CD8-positive, alpha-beta memory T cell (primary cell): Measurements from ENCODE around the gene TNC. TPM values are rescaled to one million over a fixed set of nuclear protein-coding genes. Genes with fewer than 3 reads are reported as not detected.

Experiments used
- CTCF ChIA-PET: fragments of 350-600 bp; sonication (Branson Sonifier 250); formaldehyde crosslinking; loops from one replicate; lab custom pipeline; 2021; ENCODE audit warnings: antibody characterized with exemption; lab: Charles Lee
- POLR2A ChIA-PET: fragments of 350-600 bp; sonication (Branson Sonifier 250); formaldehyde crosslinking; loops from one replicate; lab custom pipeline; 2021; ENCODE audit warnings: antibody characterized with exemption; lab: Charles Lee
- DNase-seq, 5 donors: peaks; one replicate each; pipeline versions ENCODE4 v3.0.0 to v3.0.0-alpha.2; 2020 to 2022; ENCODE audit warnings: mixed read lengths in 1 of 5
- H3K27ac ChIP-seq: one replicate; pipeline ENCODE4 v1.7.0; 2013; ENCODE audit warnings: low read depth, mild to moderate bottlenecking, low read length, moderate library complexity
- H3K27me3 ChIP-seq: 2 replicates; pipeline ENCODE4 v1.7.0; 2013; ENCODE audit warnings: low read length, mild to moderate bottlenecking; ENCODE audit not compliant: insufficient read depth, poor library complexity, severe bottlenecking
- H3K36me3 ChIP-seq: 2 replicates; pipeline ENCODE4 v1.7.0; 2013; ENCODE audit warnings: mild to moderate bottlenecking, low read length, moderate library complexity; ENCODE audit not compliant: insufficient read depth
- H3K4me1 ChIP-seq: 2 replicates; pipeline ENCODE4 v1.7.0; 2013; ENCODE audit warnings: mild to moderate bottlenecking, low read length, moderate library complexity; ENCODE audit not compliant: insufficient read depth
- H3K4me3 ChIP-seq: 2 replicates; pipeline ENCODE4 v1.7.0; 2013; ENCODE audit warnings: mild to moderate bottlenecking, low read length
- H3K9me3 ChIP-seq: 2 replicates; pipeline ENCODE4 v1.7.0; 2013; ENCODE audit warnings: mild to moderate bottlenecking, low read length
- H3K27ac Mint-ChIP-seq, 8 donors: one replicate each; pipeline ENCODE4 v1.8.0; 2020 to 2021; ENCODE audit warnings: mixed read lengths in 8 of 8, mild to moderate bottlenecking in 6 of 8, inconsistent platforms in 3 of 8, moderate library complexity in 3 of 8
- H3K27me3 Mint-ChIP-seq, 2 donors: one replicate each; pipeline ENCODE4 v1.8.0; 2020 to 2021; ENCODE audit warnings: mixed read lengths in 2 of 2, mild to moderate bottlenecking in 1 of 2, moderate library complexity in 1 of 2
- H3K36me3 Mint-ChIP-seq, 3 donors: one replicate each; pipeline ENCODE4 v1.8.0; 2020 to 2021; ENCODE audit warnings: mixed read lengths in 3 of 3, inconsistent platforms in 1 of 3, mild to moderate bottlenecking in 1 of 3
- H3K4me1 Mint-ChIP-seq, 3 donors: one replicate each; pipeline ENCODE4 v1.8.0; 2020 to 2021; ENCODE audit warnings: mixed read lengths in 3 of 3, inconsistent platforms in 1 of 3, mild to moderate bottlenecking in 1 of 3
- H3K4me3 Mint-ChIP-seq, 7 donors: one replicate each; pipeline ENCODE4 v1.8.0; 2020 to 2021; ENCODE audit warnings: mixed read lengths in 7 of 7, mild to moderate bottlenecking in 6 of 7, moderate library complexity in 4 of 7, inconsistent platforms in 2 of 7
- H3K9me3 Mint-ChIP-seq, 5 donors: one replicate each; pipeline ENCODE4 v1.8.0; 2020 to 2022; ENCODE audit warnings: mixed read lengths in 5 of 5, mild to moderate bottlenecking in 3 of 5, moderate library complexity in 2 of 5, inconsistent platforms in 1 of 5
- polyA plus RNA-seq: library from polyadenylated mRNA; unstranded; fragments of 300-500 nt; fragmentation: Illumina TruSeq; gene quantifications from one replicate; pipeline ENCODE4 v1.2.3, GENCODE V29; 2021
- total RNA-seq, 2 experiments: library from RNA; stranded (reverse); gene quantifications; one replicate each; pipeline ENCODE4 v1.2.3, GENCODE V29; 2021

TNC gene
- total and polyA plus RNA-seq, 3 experiments from 2014 or later: 1.2 to 1.4 TPM; not detected in 1

GRCh38 chr9:114987116-114987515, 130.8 kb downstream of the TNC start:
- H3K4me1 Mint-ChIP-seq: peaks cover 20 to 31% (median 22%) of the 10 kb centered on the region in 3 donors
- Histone ChIP-seq H3K36me3 (no peaks in the 10 kb centered on the region), H3K4me3 (no peak overlapping the region), H3K9me3 (no peaks in the 10 kb centered on the region), H3K4me1 (peaks cover 23% of the 10 kb centered on the region), H3K27ac (no peak overlapping the region), H3K27me3 (no peaks in the 10 kb centered on the region)
- DNase-seq: no peak
- H3K36me3 Mint-ChIP-seq: no peaks in the 10 kb centered on the region
- no peaks in the 10 kb centered on the region for H3K9me3 Mint-ChIP-seq
- peak overlapping the region in 1 of 8 donors; percentile 26 for H3K27ac Mint-ChIP-seq
- H3K4me3 Mint-ChIP-seq: no peak overlapping the region
- H3K27me3 Mint-ChIP-seq: peaks cover 0 to 2% of the 10 kb centered on the region in 2 donors
- POLR2A ChIA-PET: interaction anchor here (0.5 kb wide), 1 partner anchor 301 kb away, joined by 9 read pairs; no protein-coding TSS in a partner anchor
- CTCF ChIA-PET: no interaction called here

GRCh38 chr9:114985959-114986501, 131.9 kb downstream of the TNC start:
- Histone ChIP-seq H3K9me3 (no peaks in the 10 kb centered on the region), H3K4me1 (peaks cover 23% of the 10 kb centered on the region), H3K4me3 (no peak overlapping the region), H3K27ac (no peak overlapping the region), H3K27me3 (no peaks in the 10 kb centered on the region), H3K36me3 (no peaks in the 10 kb centered on the region)
- Mint-ChIP-seq H3K9me3 (no peaks in the 10 kb centered on the region), H3K4me3 (no peak overlapping the region), H3K27me3 (peaks cover 0 to 2% of the 10 kb centered on the region in 2 donors), H3K4me1 (peaks cover 20 to 28% (median 22%) of the 10 kb centered on the region in 3 donors), H3K27ac (no peak overlapping the region), H3K36me3 (no peaks in the 10 kb centered on the region)
- ChIA-PET CTCF (no interaction called here), POLR2A (no interaction called here)
- DNase-seq: no peak

GRCh38 chr9:114981063-114981462, 136.9 kb downstream of the TNC start:
- Histone ChIP-seq H3K4me3 (no peak overlapping the region), H3K4me1 (no peaks in the 10 kb centered on the region), H3K27me3 (no peaks in the 10 kb centered on the region), H3K9me3 (no peaks in the 10 kb centered on the region), H3K36me3 (no peaks in the 10 kb centered on the region), H3K27ac (no peak overlapping the region)
- ChIA-PET CTCF (interaction anchor here (1.1 to 1.3 kb wide), 2 partner anchors 9 to 83 kb away, joined by 3 read pairs; no protein-coding TSS in a partner anchor), POLR2A (interaction anchor here (0.9 kb wide), 1 partner anchor 9 kb away, joined by 4 read pairs; no protein-coding TSS in a partner anchor)
- no peak overlapping the region for H3K27ac Mint-ChIP-seq
- H3K9me3 Mint-ChIP-seq: peaks cover 0 to 2% (median 0%) of the 10 kb centered on the region in 5 donors
- no peak for DNase-seq
- H3K4me1 Mint-ChIP-seq: no peaks in the 10 kb centered on the region
- peaks cover 0 to 2% of the 10 kb centered on the region in 2 donors for H3K27me3 Mint-ChIP-seq
- no peak overlapping the region for H3K4me3 Mint-ChIP-seq
- peaks cover 0 to 18% (median 0%) of the 10 kb centered on the region in 3 donors for H3K36me3 Mint-ChIP-seq

- Mint-ChIP-seq H3K36me3 (peaks cover 0 to 21% (median 0%) of the 10 kb centered on the region in 3 donors), H3K9me3 (peaks cover 0 to 7% (median 0%) of the 10 kb centered on the region in 5 donors), H3K27me3 (peaks cover 0 to 1% of the 10 kb centered on the region in 2 donors), H3K4me1 (peaks cover 3 to 15% (median 7%) of the 10 kb centered on the region in 3 donors), H3K4me3 (no peak overlapping the region), H3K27ac (no peak overlapping the region)
- no peaks in the 10 kb centered on the region for H3K36me3 ChIP-seq
- H3K27me3 ChIP-seq: no peaks in the 10 kb centered on the region
- ChIA-PET POLR2A (interaction anchor here (0.6 kb wide), 1 partner anchor 80 kb away, joined by 3 read pairs; no protein-coding TSS in a partner anchor), CTCF (interaction anchor here (0.8 kb wide), 1 partner anchor 292 kb away, joined by 3 read pairs; the partner anchor contains the start of gene TEX48)
- DNase-seq: no peak
- H3K4me1 ChIP-seq: no peaks in the 10 kb centered on the region
- no peak overlapping the region for H3K27ac ChIP-seq
- H3K4me3 ChIP-seq: no peak overlapping the region
- no peaks in the 10 kb centered on the region for H3K9me3 ChIP-seq
Observed at GRCh38 chr9:114973216-114973615, 144.7 kb downstream of the TNC start.

- POLR2A ChIA-PET: interaction anchor here (1.7 kb wide), 1 partner anchor 8 kb away, joined by 4 read pairs; no protein-coding TSS in a partner anchor
- H3K4me3 Mint-ChIP-seq: no peak overlapping the region
Observed at GRCh38 chr9:114972510-114973136, 145.3 kb downstream of the TNC start.

More at GRCh38 chr9:114972510-114973136, 145.3 kb downstream of the TNC start:
- H3K36me3 Mint-ChIP-seq: peaks cover 0 to 21% (median 0%) of the 10 kb centered on the region in 3 donors
- H3K27me3 Mint-ChIP-seq: peaks cover 0 to 3% of the 10 kb centered on the region in 2 donors
- H3K9me3 Mint-ChIP-seq: peaks cover 0 to 7% (median 0%) of the 10 kb centered on the region in 5 donors
- Histone ChIP-seq H3K27me3 (no peaks in the 10 kb centered on the region), H3K27ac (no peak overlapping the region), H3K9me3 (no peaks in the 10 kb centered on the region), H3K36me3 (no peaks in the 10 kb centered on the region), H3K4me1 (no peaks in the 10 kb centered on the region), H3K4me3 (no peak overlapping the region)
- H3K4me1 Mint-ChIP-seq: peaks cover 9 to 21% (median 13%) of the 10 kb centered on the region in 3 donors
- DNase-seq: no peak
- H3K27ac Mint-ChIP-seq: no peak overlapping the region
- CTCF ChIA-PET: no interaction called here

Other genes with a start within 250 kb of the TNC start
- 10 to 100 TPM; 72.6 to 73.2 TPM for gene TNFSF8, start 187.6 kb downstream of the TNC start, total RNA-seq
- gene TNFSF8, start 187.6 kb downstream of the TNC start, polyA plus RNA-seq: 83.6 TPM